ENCODE results near the gene ZNF609. TPM values are rescaled to one million over a fixed set of nuclear protein-coding genes. Genes with fewer than 3 reads are reported as not detected.
"Not testable (repeated sequence)": the region's sequence is repeated elsewhere in the genome, so short reads cannot be mapped to it uniquely, and the experiment has no call there.

Gene ZNF609
- polyA plus RNA-seq, 1 donor = 37.2 TPM

GRCh38 chr15:64581408-64581761 lies 121.0 kb downstream of the ZNF609 start:
- no peak for DNase-seq

- DNase-seq = no peak
Observed at GRCh38 chr15:64582202-64582601, 121.8 kb downstream of the ZNF609 start.

GRCh38 chr15:64583519-64583918 lies 123.1 kb downstream of the ZNF609 start:
- DNase-seq = no peak

GRCh38 chr15:64583983-64584382 lies 123.6 kb downstream of the ZNF609 start:
- no peak for DNase-seq

GRCh38 chr15:64586259-64586870 lies 126.0 kb downstream of the ZNF609 start:
- DNase-seq = no peak

GRCh38 chr15:64586984-64587383 lies 126.6 kb downstream of the ZNF609 start:
- no peak for DNase-seq

GRCh38 chr15:64589435-64590084 lies 129.2 kb downstream of the ZNF609 start:
- no peak for DNase-seq

- not testable (repeated sequence) for DNase-seq
Observed at GRCh38 chr15:64592845-64593244, 132.5 kb downstream of the ZNF609 start.

GRCh38 chr15:64596701-64597476 lies 136.5 kb downstream of the ZNF609 start:
- DNase-seq = peak; percentile 61

GRCh38 chr15:64597477-64597822 lies 137.1 kb downstream of the ZNF609 start:
- DNase-seq = no peak

- no peak for DNase-seq
Observed at GRCh38 chr15:64599226-64599625, 138.8 kb downstream of the ZNF609 start.

- DNase-seq = no peak
Observed at GRCh38 chr15:64599716-64600115, 139.3 kb downstream of the ZNF609 start.

GRCh38 chr15:64600794-64601193 lies 140.4 kb downstream of the ZNF609 start:
- DNase-seq = no peak

- no peak for DNase-seq
Observed at GRCh38 chr15:64604319-64604718, 143.9 kb downstream of the ZNF609 start.

GRCh38 chr15:64607416-64607815 lies 147.0 kb downstream of the ZNF609 start:
- not testable (repeated sequence) for DNase-seq

- DNase-seq = no peak
Observed at GRCh38 chr15:64610257-64610919, 150.0 kb downstream of the ZNF609 start.

- DNase-seq = no peak
Observed at GRCh38 chr15:64611085-64611725, 150.8 kb downstream of the ZNF609 start.

GRCh38 chr15:64614519-64614918 lies 154.1 kb downstream of the ZNF609 start:
- DNase-seq = no peak

- no peak for DNase-seq
Observed at GRCh38 chr15:64617727-64618126, 157.3 kb downstream of the ZNF609 start.

GRCh38 chr15:64618138-64618537 lies 157.8 kb downstream of the ZNF609 start:
- DNase-seq = no peak

GRCh38 chr15:64618540-64618939 lies 158.2 kb downstream of the ZNF609 start:
- DNase-seq = no peak

All from left kidney (tissue), 2 donors.